ENCODE measurements around the gene MPP3.

DNA sequence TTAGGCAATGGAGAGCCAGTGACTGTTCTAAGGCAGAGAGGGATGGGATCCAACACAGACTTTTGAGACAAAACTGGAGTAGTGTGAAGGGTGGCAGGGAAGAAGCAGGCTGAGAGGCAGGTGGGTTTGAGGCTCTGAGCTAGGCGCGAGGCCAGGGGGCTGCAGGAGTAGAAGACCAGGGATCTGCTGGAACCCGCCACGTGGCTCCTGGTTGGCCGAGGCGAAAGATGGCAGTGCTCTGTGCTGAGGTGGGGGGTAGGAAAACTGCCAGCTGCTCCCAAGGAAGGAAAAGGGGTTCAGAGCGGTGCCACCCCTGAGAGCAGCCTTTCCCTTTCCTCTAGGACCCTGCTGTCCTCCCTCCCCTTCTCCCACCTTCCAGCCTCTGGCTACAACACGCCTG lies 19.6 kb upstream of the MPP3 start:
- TF ChIP-seq EP300 (IDR thresholded peaks at IDR 0.05; ENCODE audit: low read depth) (no peak), CTCF (IDR thresholded peaks at IDR 0.05) (no peak), POLR2AphosphoS5 (IDR thresholded peaks at IDR 0.05) (no peak), POLR2A (IDR thresholded peaks at IDR 0.05) (no peak)
